Activated T-cell treated with anti-CD3 and anti-CD28 coated beads for 48 hours (primary cell): ENCODE measurements around the gene ANKRD33B.
"Not testable (repeated sequence)": the region's sequence is repeated elsewhere in the genome, so short reads cannot be mapped to it uniquely, and the experiment has no call there.

ENCODE experiments used
- DNase-seq: peaks from one replicate; pipeline ENCODE4 v3.0.0-alpha.2; 2020; ENCODE audit warnings: low read depth

Gene ANKRD33B

GRCh38 chr5:10619649-10620048, 55.8 kb downstream of the ANKRD33B start:
- no peak for DNase-seq

DNA sequence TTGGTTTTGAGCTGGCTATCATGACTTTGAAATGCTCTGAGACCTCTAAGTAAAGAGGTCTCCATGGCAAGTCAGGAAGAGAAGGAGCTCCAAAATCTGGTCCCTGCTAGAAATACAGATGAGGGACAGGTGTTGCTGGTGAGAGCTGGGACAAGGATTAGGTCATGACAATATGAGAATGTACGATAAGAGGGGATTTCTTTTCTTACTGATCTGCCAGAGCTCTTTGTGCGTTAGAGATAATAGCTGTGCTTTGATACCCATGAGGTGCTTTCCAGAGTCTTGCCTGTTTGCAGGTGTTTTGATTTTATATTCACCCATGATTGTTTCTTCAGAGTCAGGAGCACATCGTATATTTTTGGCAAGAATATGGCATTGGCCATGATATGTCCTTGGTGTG, 56.5 kb downstream of the ANKRD33B start:
- no peak for DNase-seq

DNA sequence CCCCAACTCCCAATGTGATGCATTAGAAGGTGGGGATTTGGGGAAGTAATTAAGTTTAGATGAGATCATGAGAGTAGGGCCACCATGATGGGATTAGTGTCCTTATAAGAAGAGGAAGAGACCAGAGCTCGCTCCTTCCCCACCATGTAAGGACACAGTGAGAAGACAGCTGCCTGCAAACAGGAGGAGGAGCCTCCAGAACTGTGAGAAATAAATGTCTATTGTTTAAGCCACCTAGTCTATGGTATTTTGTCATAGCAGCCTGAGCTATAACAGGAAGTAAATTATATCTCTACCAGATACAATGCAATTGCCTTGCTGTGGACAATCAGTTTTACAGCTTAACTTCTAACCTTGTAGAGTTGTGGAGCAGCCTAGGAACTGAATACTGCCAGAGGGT, 58.0 kb downstream of the ANKRD33B start:
- no peak for DNase-seq

GRCh38 chr5:10622810-10623209, 58.9 kb downstream of the ANKRD33B start:
- DNase-seq = no peak

GRCh38 chr5:10623305-10623910, 59.5 kb downstream of the ANKRD33B start:
- no peak for DNase-seq

DNA sequence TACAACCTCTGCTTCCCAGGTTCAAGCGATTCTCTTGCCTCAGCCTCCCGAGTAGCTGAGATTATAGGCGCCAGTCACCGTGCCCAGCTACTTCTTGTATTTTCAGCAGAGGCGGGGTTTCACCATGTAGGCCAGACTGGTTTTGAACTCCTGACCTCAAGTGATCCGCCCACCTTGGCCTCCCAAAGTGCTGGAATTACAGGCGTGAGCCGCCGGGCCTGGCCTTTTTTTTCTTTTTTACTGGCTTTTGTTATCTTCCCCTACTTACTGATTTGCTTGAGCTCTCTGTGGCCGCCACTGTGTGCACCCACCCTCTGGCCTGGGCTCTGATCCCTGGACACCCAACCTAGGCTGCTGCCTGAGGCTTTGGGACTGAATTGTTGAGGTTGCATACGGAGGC, 60.3 kb downstream of the ANKRD33B start:
- no peak for DNase-seq

DNA sequence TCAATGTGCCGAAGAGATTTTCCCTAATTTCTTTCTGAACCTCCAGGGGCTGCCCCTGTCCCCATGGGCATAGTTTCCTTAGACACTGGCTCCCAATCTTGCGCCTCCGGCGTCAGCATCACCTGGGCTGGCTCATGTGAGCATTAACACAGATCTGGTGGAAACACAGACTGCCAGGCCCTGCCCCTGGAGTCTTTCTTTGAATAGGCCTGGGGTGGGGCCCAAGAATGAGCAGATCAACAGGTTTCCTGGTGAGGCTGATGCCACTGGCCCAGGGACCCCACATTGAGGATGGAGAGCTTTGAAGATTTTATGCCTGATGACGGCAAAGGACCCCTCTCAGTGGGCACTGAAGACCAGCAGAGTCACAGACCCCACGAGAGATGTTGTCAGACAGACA, 60.8 kb downstream of the ANKRD33B start:
- DNase-seq = no peak

DNA sequence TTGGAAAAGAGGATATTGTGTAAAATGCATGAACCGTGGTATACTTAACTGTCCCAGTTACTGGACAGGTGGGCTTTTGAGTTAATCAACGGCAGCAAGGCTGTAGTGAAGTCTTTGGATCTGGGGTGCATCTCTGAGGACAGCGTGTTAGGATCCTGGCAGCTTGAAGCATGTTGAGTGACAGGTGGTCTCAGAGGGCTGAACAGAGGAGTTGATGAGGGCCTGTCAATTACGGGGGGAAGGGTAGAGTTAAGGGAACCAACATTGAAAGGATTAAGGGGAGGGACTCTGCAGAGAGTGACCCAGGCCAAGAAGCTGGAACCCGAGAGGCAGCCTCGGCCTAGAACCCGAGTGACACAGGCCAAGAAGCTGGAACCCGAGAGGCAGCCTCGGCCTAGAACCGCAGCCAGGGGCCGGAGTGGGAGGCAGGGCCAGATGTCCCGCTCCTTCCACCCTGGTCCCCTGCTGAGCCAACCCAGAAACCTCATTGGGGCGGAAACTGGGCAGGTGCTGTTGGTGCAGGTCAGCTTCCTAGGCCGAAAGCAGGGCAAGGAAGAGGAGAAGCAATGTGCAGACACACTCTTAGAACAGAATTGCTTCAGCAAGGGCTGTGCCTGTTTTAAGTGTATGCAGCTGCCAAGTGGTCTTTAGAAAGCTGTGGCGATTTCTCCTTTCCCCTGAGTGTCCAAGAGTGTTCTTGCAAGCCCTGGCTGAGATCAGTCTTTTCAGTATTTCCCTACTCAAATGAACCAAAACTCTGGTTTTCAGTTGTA, 62.0 kb downstream of the ANKRD33B start:
- DNase-seq = no peak

DNA sequence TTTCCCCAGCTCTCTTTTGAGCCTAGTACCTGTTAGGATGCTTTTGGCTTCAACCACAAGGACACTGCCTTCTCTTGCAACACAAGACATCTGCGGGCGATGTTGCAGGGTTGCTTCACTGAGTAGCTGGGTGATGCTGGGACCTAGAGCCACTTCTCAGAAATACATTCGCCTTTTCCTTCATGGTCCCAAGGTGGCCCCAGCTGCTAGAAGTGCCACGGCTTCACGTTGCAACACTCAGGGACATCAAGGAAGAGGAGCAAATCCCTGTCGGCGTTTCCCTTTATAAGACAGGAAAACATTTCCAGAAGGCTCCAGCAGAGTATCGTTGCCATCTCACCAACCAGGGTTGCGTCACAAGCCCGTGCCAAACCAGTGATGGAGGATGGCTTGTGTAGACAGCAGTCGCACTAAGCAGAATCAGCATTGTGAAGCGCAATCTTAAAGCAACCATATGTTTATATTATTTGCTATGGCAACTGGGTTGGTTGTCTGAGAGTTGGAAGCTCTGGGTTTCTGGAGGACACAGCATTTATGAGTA, 62.7 kb downstream of the ANKRD33B start:
- no peak for DNase-seq

- DNase-seq = no peak
Observed at GRCh38 chr5:10627160-10627701, 63.4 kb downstream of the ANKRD33B start.

GRCh38 chr5:10628601-10629000, 64.7 kb downstream of the ANKRD33B start:
- no peak for DNase-seq

DNA sequence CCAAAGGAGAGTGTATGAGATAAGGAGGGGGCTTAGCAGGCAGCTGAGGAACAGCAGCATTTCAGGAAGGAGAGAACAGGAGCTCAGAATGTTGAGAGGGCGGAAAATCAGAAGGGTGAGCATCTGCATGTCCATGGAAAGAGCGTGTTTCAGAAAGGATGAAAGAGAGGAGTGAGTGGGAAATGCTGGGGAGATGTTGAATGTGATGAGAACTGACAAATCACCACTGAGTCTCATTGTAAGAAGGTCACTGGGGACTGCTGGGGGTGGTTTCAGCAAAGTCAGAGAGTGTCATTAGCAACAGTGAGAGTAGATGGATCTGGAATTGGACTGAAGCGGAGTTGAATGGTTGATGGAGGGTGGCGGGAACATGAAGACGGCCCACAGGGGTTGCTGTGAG, 65.8 kb downstream of the ANKRD33B start:
- no peak for DNase-seq

GRCh38 chr5:10630126-10630525, 66.3 kb downstream of the ANKRD33B start:
- DNase-seq = no peak

DNA sequence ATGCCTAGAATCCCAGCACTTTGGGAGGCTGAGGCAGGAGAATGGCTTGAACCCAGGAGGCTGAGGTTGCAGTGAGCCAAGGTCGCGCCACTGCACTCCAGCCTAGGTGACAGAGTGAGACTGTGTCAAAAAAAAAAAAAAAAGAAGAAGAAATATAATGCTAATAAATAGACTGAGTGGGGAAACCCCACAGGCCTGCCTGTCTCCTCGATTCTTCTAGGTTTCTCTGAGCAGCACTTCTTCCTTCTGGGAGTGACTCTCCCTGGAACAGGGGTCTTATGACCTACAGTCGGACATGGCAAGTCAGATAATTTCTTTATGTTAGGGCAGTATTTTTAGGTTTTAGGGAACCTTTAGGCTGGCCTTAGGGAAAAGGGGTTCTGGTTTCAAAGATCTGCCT, 66.9 kb downstream of the ANKRD33B start:
- not testable (repeated sequence) for DNase-seq

- no peak for DNase-seq
Observed at GRCh38 chr5:10631316-10631996, 67.6 kb downstream of the ANKRD33B start.

DNA sequence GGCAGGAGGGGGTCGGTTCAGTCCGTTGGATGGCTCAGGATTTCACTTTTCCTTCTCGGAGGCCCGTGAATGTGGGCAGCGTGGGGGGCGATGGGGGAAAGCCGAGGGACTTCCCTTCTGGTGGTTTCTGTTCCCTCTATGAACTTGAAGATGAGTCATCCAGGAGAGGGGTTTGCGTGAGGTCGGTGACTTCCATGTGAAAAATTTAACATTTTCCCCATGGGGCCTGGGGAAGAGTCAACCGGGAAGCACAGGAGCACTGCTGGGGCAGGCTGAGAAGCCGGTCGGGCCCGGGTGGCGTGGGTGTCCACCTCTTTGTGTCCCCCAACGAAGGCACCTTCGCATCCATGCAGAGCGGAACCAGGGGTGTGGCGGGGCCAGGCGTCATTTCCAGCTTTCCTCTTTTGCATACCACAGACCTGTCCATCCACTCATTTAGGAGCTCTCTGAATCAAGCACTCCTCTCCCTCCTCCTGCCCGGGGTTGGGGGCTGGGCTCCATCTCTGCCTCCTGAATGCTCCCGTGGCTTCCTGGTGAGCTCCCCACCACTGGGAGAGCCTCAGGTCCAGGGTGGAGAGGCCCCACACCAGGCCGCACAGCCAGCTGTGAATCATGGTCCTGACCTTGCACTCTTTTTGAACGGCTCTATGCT, 68.4 kb downstream of the ANKRD33B start:
- peak; percentile 65 for DNase-seq

DNA sequence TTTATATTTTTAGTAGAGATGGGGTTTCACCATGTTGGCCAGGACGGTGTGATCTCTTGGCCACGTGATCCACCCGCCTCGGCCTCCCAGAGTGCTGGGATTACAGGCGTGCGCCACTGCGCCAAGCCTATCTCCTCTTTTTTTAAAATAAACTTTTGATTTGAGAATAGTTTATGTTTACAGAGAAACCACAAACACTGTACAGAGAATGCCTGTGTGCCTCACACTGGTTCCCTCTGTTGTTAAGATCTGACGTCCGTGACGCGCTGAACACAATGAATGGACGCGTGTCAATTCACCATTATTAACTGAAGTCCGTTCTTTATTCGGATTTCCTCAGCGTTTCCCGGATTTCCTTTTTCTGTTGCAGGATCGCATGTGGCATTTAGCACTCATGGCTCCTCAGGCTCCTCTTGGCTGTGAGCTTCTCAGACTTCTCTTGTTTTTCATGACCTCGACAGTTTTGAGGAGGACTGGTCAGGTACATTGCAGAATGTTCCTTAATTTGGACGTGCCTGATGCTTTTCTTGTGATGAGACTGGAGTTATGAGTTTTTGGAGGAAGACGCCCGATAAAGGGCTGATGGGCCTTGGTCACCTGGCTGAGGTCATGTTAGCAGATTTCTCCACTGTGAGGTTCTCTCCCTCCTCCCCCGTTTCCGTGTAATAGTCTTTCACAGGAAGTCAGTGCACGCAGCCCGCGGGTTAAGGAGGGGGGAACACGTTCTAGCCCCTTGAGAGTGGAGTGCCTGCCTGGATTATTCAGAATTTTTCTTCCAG, 69.6 kb downstream of the ANKRD33B start:
- no peak for DNase-seq

- DNase-seq = no peak
Observed at GRCh38 chr5:10634050-10634449, 70.2 kb downstream of the ANKRD33B start.

- DNase-seq = no peak
Observed at GRCh38 chr5:10634562-10634961, 70.7 kb downstream of the ANKRD33B start.

GRCh38 chr5:10635257-10635866, 71.5 kb downstream of the ANKRD33B start:
- DNase-seq = peak; percentile 77

DNA sequence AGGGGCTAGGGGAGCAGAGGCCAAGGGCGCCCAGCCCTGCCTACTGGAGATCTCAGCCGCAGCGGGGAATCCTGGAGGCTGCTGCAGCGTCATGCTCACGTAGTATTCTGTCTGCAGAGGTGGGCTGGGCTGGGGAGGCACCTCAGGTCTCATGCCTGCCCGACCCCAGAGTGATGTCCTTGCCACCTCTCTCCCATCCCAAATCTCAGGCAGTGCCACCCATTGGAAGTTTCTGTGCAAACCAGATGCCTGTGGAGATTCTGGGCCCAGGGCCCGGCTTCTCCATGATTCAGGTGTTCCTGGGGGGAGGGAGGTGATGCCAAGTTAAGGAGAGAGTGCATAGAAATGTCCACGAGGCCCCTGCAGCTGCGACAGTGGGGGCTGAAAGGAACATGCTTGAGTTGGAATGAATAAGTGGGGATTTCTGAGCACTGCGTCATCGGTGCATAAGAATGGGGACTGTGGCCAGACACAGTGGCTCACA, 72.0 kb downstream of the ANKRD33B start:
- DNase-seq = no peak
